GM23248 (cell line): ENCODE results near the gene SPAG9. TPM values are rescaled to one million over a fixed set of nuclear protein-coding genes. Genes with fewer than 3 reads are reported as not detected.
A peak's percentile ranks its signal among the peaks of the same experiment; 100 is the strongest.

Experiments used
- DNase-seq: peaks from one replicate; pipeline ENCODE4 v3.0.0-alpha.2; 2015
- H2AFZ ChIP-seq: fragments of 200-600 bp; sonication (generic); 2 replicates; pipeline ENCODE4 v1.6.1; 2016; ENCODE audit warnings: antibody characterized with exemption
- H3F3A ChIP-seq: fragments of 200-600 bp; sonication (generic); 2 replicates; pipeline ENCODE4 v1.6.1; 2016; ENCODE audit warnings: mild to moderate bottlenecking, antibody characterized with exemption, mixed run types; ENCODE audit not compliant: insufficient read depth
- H3K27ac ChIP-seq: fragments of 200-600 bp; sonication (generic); 2 replicates; pipeline ENCODE4 v1.5.1; 2016; ENCODE audit warnings: mild to moderate bottlenecking
- H3K27me3 ChIP-seq: fragments of 200-600 bp; sonication (generic); replicated peaks from 2 replicates; pipeline ENCODE4 v1.6.1; 2016; ENCODE audit warnings: mild to moderate bottlenecking; ENCODE audit not compliant: insufficient read depth
- H3K36me3 ChIP-seq: fragments of 200-600 bp; sonication (generic); 2 replicates; pipeline ENCODE4 v1.6.1; 2016; ENCODE audit warnings: low read depth, mild to moderate bottlenecking
- H3K4me1 ChIP-seq: fragments of 200-600 bp; sonication (generic); 2 replicates; pipeline ENCODE4 v1.6.1; 2016; ENCODE audit warnings: mild to moderate bottlenecking; ENCODE audit not compliant: insufficient read depth
- H3K4me2 ChIP-seq: fragments of 200-600 bp; sonication (generic); one replicate; pipeline ENCODE4 v1.6.1; 2016; ENCODE audit warnings: mild to moderate bottlenecking; ENCODE audit not compliant: unreplicated experiment
- H3K4me3 ChIP-seq: fragments of 200-600 bp; sonication (generic); 2 replicates; pipeline ENCODE4 v1.5.1; 2016; ENCODE audit warnings: mild to moderate bottlenecking
- H3K79me2 ChIP-seq: fragments of 200-600 bp; sonication (generic); 2 replicates; pipeline ENCODE4 v1.6.1; 2016; ENCODE audit warnings: mild to moderate bottlenecking; ENCODE audit not compliant: insufficient read depth
- H3K9ac ChIP-seq: fragments of 200-600 bp; sonication (generic); 2 replicates; pipeline ENCODE4 v1.6.1; 2016; ENCODE audit warnings: mild to moderate bottlenecking
- H3K9me2 ChIP-seq: fragments of 200-600 bp; sonication (generic); 2 replicates; pipeline ENCODE4 v1.6.1; 2016; ENCODE audit warnings: mixed run types, mild to moderate bottlenecking, moderate library complexity; ENCODE audit not compliant: insufficient read depth
- H3K9me3 ChIP-seq: fragments of 200-600 bp; sonication (generic); one replicate; pipeline ENCODE4 v1.6.1; 2017; ENCODE audit warnings: low read depth
- H4K20me1 ChIP-seq: fragments of 200-600 bp; sonication (generic); 2 replicates; pipeline ENCODE4 v1.6.0; 2016; ENCODE audit not compliant: insufficient read depth
- EZH2 ChIP-seq: fragments of 200-600 bp; sonication (generic); IDR thresholded peaks from 2 replicates; pipeline ENCODE4 v1.6.1; 2018; ENCODE audit warnings: antibody characterized with exemption, mild to moderate bottlenecking; ENCODE audit not compliant: insufficient read depth, poor library complexity, severe bottlenecking
- EZH2phosphoT487 ChIP-seq: fragments of 200-600 bp; sonication (generic); IDR thresholded peaks from 2 replicates; pipeline ENCODE4 v1.6.1; 2018; ENCODE audit warnings: antibody characterized with exemption, moderate library complexity, mild to moderate bottlenecking, low read depth; ENCODE audit not compliant: insufficient read depth
- WGBS, 2 experiments: methylation state at CpG; one replicate each; pipeline ENCODE4 v1.1.6; 2015 to 2017; ENCODE audit warnings: low lambda C conversion rate in 2 of 2, low coverage in 1 of 2; ENCODE audit errors: missing lambda C conversion rate in 2 of 2; 5-methylcytosine and 5-hydroxymethylcytosine counted together
- in situ Hi-C: fragments of 300-500 bp; cut with MboI; formaldehyde crosslinking; loops from 2 replicates; pipeline ENCODE4 v1.15.0; 2020
- polyA plus RNA-seq: library from polyadenylated mRNA; unstranded; fragments of >200 nt; fragmentation: Nextera tagmentation; extraction: Ambion mirVana; gene quantifications from 2 replicates; pipeline ENCODE4 v1.2.1, GENCODE V29; 2016
- total RNA-seq: library from RNA; depleted of rRNA; stranded (reverse); fragments of >200 nt; shearing (Covaris generic); gene quantifications from 2 replicates; pipeline ENCODE4 v1.2.3, GENCODE V29; 2014

Gene SPAG9
- total and polyA plus RNA-seq, 2 experiments from 2014 or later: 21.5 to 58.8 TPM

GRCh38 chr17:50981279-50981678 is 139.4 kb downstream of the SPAG9 start:
- H3K4me1 ChIP-seq: peaks cover 6% of the 10 kb centered on the region
- H3K9me2 ChIP-seq: no peaks in the 10 kb centered on the region
- no peak overlapping the region for H3K9ac ChIP-seq
- TF ChIP-seq EZH2: no peak
- no peak for TF ChIP-seq EZH2phosphoT487
- no peak overlapping the region for H3K4me3 ChIP-seq
- no peak for DNase-seq
- no peaks in the 10 kb centered on the region for H3K27me3 ChIP-seq
- H3K79me2 ChIP-seq: no peaks in the 10 kb centered on the region
- H3K4me2 ChIP-seq: no peak overlapping the region
- H3K27ac ChIP-seq: no peak overlapping the region
- in situ Hi-C loops: no loop called here
- peaks cover 4% of the 10 kb centered on the region; the same call in 1 of the 2 replicates for H3F3A ChIP-seq
- no peaks in the 10 kb centered on the region for H4K20me1 ChIP-seq
- peaks cover 50% of the 10 kb centered on the region for H3K36me3 ChIP-seq
- no peaks in the 10 kb centered on the region for H3K9me3 ChIP-seq
- H2AFZ ChIP-seq: no peak overlapping the region

GRCh38 chr17:50979524-50979927 is 141.1 kb downstream of the SPAG9 start:
- WGBS, 2 experiments: 98 to 99% methylated on average over 10 of the region's 10 CpGs
- H2AFZ ChIP-seq: no peak overlapping the region
- no peak overlapping the region for H3K4me3 ChIP-seq
- in situ Hi-C loops: no loop called here
- no peaks in the 10 kb centered on the region for H3K79me2 ChIP-seq
- H3K36me3 ChIP-seq: peaks cover 53% of the 10 kb centered on the region
- H4K20me1 ChIP-seq: no peaks in the 10 kb centered on the region
- no peak for DNase-seq
- no peaks in the 10 kb centered on the region for H3K27me3 ChIP-seq
- H3K27ac ChIP-seq: no peak overlapping the region
- no peak overlapping the region for H3K4me2 ChIP-seq
- H3F3A ChIP-seq: peaks cover 3% of the 10 kb centered on the region; the same call in 1 of the 2 replicates
- H3K9me2 ChIP-seq: no peaks in the 10 kb centered on the region
- no peak for TF ChIP-seq EZH2
- no peak for TF ChIP-seq EZH2phosphoT487
- no peaks in the 10 kb centered on the region for H3K9me3 ChIP-seq
- H3K9ac ChIP-seq: no peak overlapping the region
- H3K4me1 ChIP-seq: peaks cover 6% of the 10 kb centered on the region

- Histone ChIP-seq H3K4me3 (no peak overlapping the region), H3K9ac (0 out of 2 replicates have a peak overlapping the region, but pooled peaks have one; percentile 19), H3K9me3 (no peaks in the 10 kb centered on the region), H3K27me3 (no peaks in the 10 kb centered on the region), H3K36me3 (peaks cover 53% of the 10 kb centered on the region), H4K20me1 (no peaks in the 10 kb centered on the region), H2AFZ (no peak overlapping the region), H3K4me2 (peak overlapping the region; percentile 38), H3K79me2 (no peaks in the 10 kb centered on the region), H3K27ac (peak overlapping the region; percentile 16; the same call in 1 of the 2 replicates), H3F3A (peaks cover 8% of the 10 kb centered on the region; the same call in 1 of the 2 replicates), H3K9me2 (no peaks in the 10 kb centered on the region), H3K4me1 (peaks cover 6% of the 10 kb centered on the region)
- TF ChIP-seq EZH2phosphoT487: no peak
- TF ChIP-seq EZH2: no peak
- 69 to 73% methylated on average over 4 of the region's 4 CpGs for WGBS, 2 experiments
- in situ Hi-C loops: no loop called here
- DNase-seq: no peak
Measured at GRCh38 chr17:50977487-50978159, 143.0 kb downstream of the SPAG9 start.

GRCh38 chr17:50976951-50977472 is 143.7 kb downstream of the SPAG9 start:
- TF ChIP-seq EZH2phosphoT487 (no peak), EZH2 (no peak)
- 26 to 33% methylated on average over 2 of the region's 2 CpGs for WGBS, 2 experiments
- DNase-seq: peak; percentile 25

More at GRCh38 chr17:50976951-50977472, 143.7 kb downstream of the SPAG9 start:
- no peak overlapping the region for H3K4me3 ChIP-seq
- H4K20me1 ChIP-seq: no peaks in the 10 kb centered on the region
- H3K27ac ChIP-seq: peak overlapping the region; percentile 16; the same call in 1 of the 2 replicates
- no peaks in the 10 kb centered on the region for H3K9me2 ChIP-seq
- H3K79me2 ChIP-seq: no peaks in the 10 kb centered on the region
- H3K36me3 ChIP-seq: peaks cover 53% of the 10 kb centered on the region
- peaks cover 6% of the 10 kb centered on the region for H3K4me1 ChIP-seq
- in situ Hi-C loops: no loop called here
- H3K9ac ChIP-seq: 0 out of 2 replicates have a peak overlapping the region, but pooled peaks have one; percentile 19
- no peaks in the 10 kb centered on the region for H3K27me3 ChIP-seq
- peak overlapping the region; percentile 38 for H3K4me2 ChIP-seq
- no peaks in the 10 kb centered on the region for H3K9me3 ChIP-seq
- H3F3A ChIP-seq: peaks cover 8% of the 10 kb centered on the region; the same call in 1 of the 2 replicates
- H2AFZ ChIP-seq: no peak overlapping the region
